Lung (tissue), 12 donors: ENCODE results near the gene ATN1. TPM values are rescaled to one million over a fixed set of nuclear protein-coding genes. Genes with fewer than 3 reads are reported as not detected.
A peak's percentile ranks its signal among the peaks of the same experiment; 100 is the strongest.

Experiments used
- ATAC-seq: fragments of 200-7000 bp; cut with Tn5 transposase; one replicate; pipeline ENCODE4 v1.9.1; 2020; ENCODE audit warnings: moderate number of reproducible peaks; ENCODE audit not compliant: insufficient read depth, low FRiP score
- DNase-seq, 3 donors: peaks; one replicate each; pipeline ENCODE4 v3.0.0-alpha.2; 2013 to 2017
- H3K27ac ChIP-seq, 2 donors: one replicate each; pipeline ENCODE4 v1.5.1; 2013; ENCODE audit warnings: mild to moderate bottlenecking in 2 of 2, moderate library complexity in 2 of 2, control low read depth in 1 of 2, inconsistent platforms in 1 of 2, low read depth in 1 of 2, low read length in 1 of 2
- H3K27me3 ChIP-seq, 3 donors: one replicate each; pipeline ENCODE4 v1.5.1; 2013; ENCODE audit warnings: low read length in 2 of 3; ENCODE audit not compliant: control insufficient read depth in 3 of 3, insufficient read depth in 3 of 3
- H3K36me3 ChIP-seq, 4 donors: one replicate each; pipeline ENCODE4 v1.5.1; 2013; ENCODE audit warnings: low read length in 4 of 4, mild to moderate bottlenecking in 1 of 4, moderate library complexity in 1 of 4; ENCODE audit not compliant: control insufficient read depth in 4 of 4, insufficient read depth in 4 of 4
- H3K4me1 ChIP-seq, 5 donors: one replicate each; pipeline ENCODE4 v1.5.1; 2013; ENCODE audit warnings: low read length in 5 of 5, mild to moderate bottlenecking in 2 of 5, moderate library complexity in 1 of 5; ENCODE audit not compliant: control insufficient read depth in 5 of 5, insufficient read depth in 5 of 5
- H3K4me3 ChIP-seq: one replicate; pipeline ENCODE4 v1.5.1; 2013; ENCODE audit warnings: mild to moderate bottlenecking, control low read depth, moderate library complexity
- H3K9ac ChIP-seq, 2 donors: one replicate each; pipeline ENCODE4 v1.5.1; 2013; ENCODE audit warnings: low read length in 2 of 2, control low read depth in 1 of 2; ENCODE audit not compliant: insufficient read depth in 1 of 2
- H3K9me3 ChIP-seq, 4 donors: one replicate each; pipeline ENCODE4 v1.5.1; 2013; ENCODE audit warnings: low read length in 3 of 4, mild to moderate bottlenecking in 1 of 4, moderate library complexity in 1 of 4; ENCODE audit not compliant: control insufficient read depth in 4 of 4, insufficient read depth in 3 of 4
- WGBS, 2 donors: extraction: QIAGEN DNeasy Blood & Tissue Kit; methylation state at CpG; one replicate each; pipeline ENCODE4 v1.1.7; 2013; 5-methylcytosine and 5-hydroxymethylcytosine counted together
- polyA plus RNA-seq, 2 donors: library from polyadenylated mRNA; stranded (reverse); fragments of 200-250 nt; gene quantifications; one replicate each; pipeline ENCODE4 v1.2.1, GENCODE V29; 2013
- total RNA-seq, 2 donors: library from RNA; depleted of rRNA in 1 of 2; stranded (reverse); fragments of >200 nt in 1 of 2; gene quantifications; one replicate each; pipeline ENCODE4 v1.2.1, GENCODE V29; 2014 to 2021
- TF ChIP-seq, protein P1 (sequence below): IDR thresholded peaks from 2 replicates; pipeline ENCODE4 v1.5.1; 2012; ENCODE audit warnings: mild to moderate bottlenecking; ENCODE audit errors: control extremely low read depth, extremely low read depth
- donor health status: control.
- donor health status: control.
- donor health status: Bipolar disorder and iron deficiency.
- donor health status: healthy.
- donor health status: DM: yes; HTN: yes; CAD: no.

ATN1 gene
- total and polyA plus RNA-seq, 4 donors: 63.5 to 113 (median 79.8) TPM

DNA sequence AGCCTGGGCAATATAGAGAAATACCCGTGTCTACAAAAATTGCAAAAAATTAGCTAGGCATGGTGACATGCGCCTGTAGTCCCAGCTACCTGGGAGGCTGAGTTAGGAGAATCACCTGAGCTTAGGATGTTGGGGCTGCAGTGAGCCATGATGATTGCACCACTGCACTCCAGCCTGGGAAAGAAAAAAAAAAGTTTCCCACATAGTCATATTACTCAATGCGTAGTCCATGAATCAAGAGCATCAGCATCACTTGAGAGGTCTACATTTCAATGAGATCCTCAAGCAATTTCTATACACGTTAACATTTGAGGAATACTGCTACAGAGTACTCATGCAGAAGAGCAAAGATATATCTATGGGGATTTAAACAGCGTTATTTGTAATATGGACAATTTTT lies 28.3 kb upstream of the ATN1 start:
- H3K4me3 ChIP-seq: no peak overlapping the region
- H3K9ac ChIP-seq: no peak overlapping the region
- WGBS, 2 donors: 62 to 64% methylated on average over 5 of the region's 5 CpGs
- no peaks in the 10 kb centered on the region for H3K36me3 ChIP-seq
- DNase-seq: no peak
- H3K27me3 ChIP-seq: no peaks in the 10 kb centered on the region
- no peak for ATAC-seq
- H3K27ac ChIP-seq: no peak overlapping the region
- no peaks in the 10 kb centered on the region for H3K9me3 ChIP-seq
- TF ChIP-seq, protein P1, sequence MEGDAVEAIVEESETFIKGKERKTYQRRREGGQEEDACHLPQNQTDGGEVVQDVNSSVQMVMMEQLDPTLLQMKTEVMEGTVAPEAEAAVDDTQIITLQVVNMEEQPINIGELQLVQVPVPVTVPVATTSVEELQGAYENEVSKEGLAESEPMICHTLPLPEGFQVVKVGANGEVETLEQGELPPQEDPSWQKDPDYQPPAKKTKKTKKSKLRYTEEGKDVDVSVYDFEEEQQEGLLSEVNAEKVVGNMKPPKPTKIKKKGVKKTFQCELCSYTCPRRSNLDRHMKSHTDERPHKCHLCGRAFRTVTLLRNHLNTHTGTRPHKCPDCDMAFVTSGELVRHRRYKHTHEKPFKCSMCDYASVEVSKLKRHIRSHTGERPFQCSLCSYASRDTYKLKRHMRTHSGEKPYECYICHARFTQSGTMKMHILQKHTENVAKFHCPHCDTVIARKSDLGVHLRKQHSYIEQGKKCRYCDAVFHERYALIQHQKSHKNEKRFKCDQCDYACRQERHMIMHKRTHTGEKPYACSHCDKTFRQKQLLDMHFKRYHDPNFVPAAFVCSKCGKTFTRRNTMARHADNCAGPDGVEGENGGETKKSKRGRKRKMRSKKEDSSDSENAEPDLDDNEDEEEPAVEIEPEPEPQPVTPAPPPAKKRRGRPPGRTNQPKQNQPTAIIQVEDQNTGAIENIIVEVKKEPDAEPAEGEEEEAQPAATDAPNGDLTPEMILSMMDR: no peak
- peaks cover 0 to 11% (median 4%) of the 10 kb centered on the region in 5 donors for H3K4me1 ChIP-seq

- TF ChIP-seq, protein P1: no peak
- Histone ChIP-seq H3K4me3 (no peak overlapping the region), H3K9ac (no peak overlapping the region), H3K27me3 (no peaks in the 10 kb centered on the region), H3K4me1 (peaks cover under 1 to 13% (median 5%) of the 10 kb centered on the region in 5 donors), H3K9me3 (no peaks in the 10 kb centered on the region), H3K27ac (peak overlapping the region in 1 of 2 donors; percentile 65), H3K36me3 (no peaks in the 10 kb centered on the region)
- 37 to 42% methylated on average over 10 of the region's 10 CpGs for WGBS, 2 donors
- ATAC-seq: no peak
- peak; percentile 71 to 77 (median 74) for DNase-seq
These were observed 27.8 kb upstream of the ATN1 start for GRCh38 chr12:6899837-6900519.

- WGBS, 2 donors: 87 to 95% methylated on average over 4 of the region's 4 CpGs
- TF ChIP-seq, protein P1: no peak
- H3K4me1 ChIP-seq: peaks cover 4 to 20% (median 8%) of the 10 kb centered on the region in 5 donors
These were observed 25.3 kb upstream of the ATN1 start for GRCh38 chr12:6902448-6902847.

DNA sequence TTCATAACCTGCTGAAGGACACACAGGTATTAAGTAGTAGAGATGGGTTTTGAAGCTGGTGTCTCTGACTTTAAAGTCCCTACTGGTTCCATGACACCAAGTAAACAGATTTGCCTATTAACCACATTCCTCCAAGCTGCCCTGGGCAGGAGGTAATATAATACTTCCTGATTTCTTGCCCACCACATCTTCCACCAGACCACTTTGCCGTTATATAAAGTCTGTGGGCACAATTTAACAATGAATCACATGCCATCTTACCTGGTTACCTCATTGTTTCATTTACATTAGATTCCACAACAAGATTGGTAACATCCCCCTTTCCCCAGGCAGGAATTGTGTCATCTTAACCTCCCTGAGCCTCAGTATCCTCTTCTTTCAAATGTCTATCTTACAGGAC lies 24.0 kb upstream of the ATN1 start:
- Histone ChIP-seq H3K4me1 (peaks cover 4 to 20% (median 8%) of the 10 kb centered on the region in 5 donors), H3K9me3 (no peaks in the 10 kb centered on the region), H3K9ac (no peak overlapping the region), H3K27me3 (no peaks in the 10 kb centered on the region), H3K4me3 (no peak overlapping the region), H3K36me3 (peaks cover 0 to 5% (median 1%) of the 10 kb centered on the region in 4 donors), H3K27ac (no peak overlapping the region)
- ATAC-seq (no peak), DNase-seq (no peak)
- WGBS, 2 donors: 38 to 53% methylated on average over 1 of the region's 1 CpG
- TF ChIP-seq, protein P1: no peak

More at GRCh38 chr12:6902448-6902847, 25.3 kb upstream of the ATN1 start:
- Histone ChIP-seq H3K36me3 (peaks cover 0 to 3% (median 1%) of the 10 kb centered on the region in 4 donors), H3K9me3 (no peaks in the 10 kb centered on the region), H3K9ac (no peak overlapping the region), H3K4me3 (no peak overlapping the region), H3K27me3 (no peaks in the 10 kb centered on the region), H3K27ac (no peak overlapping the region)
- no peak for DNase-seq
- no peak for ATAC-seq
